Measurements from ENCODE around the gene GTPBP10. TPM values are rescaled to one million over a fixed set of nuclear protein-coding genes. Genes with fewer than 3 reads are reported as not detected.

The GTPBP10 gene, protein sequence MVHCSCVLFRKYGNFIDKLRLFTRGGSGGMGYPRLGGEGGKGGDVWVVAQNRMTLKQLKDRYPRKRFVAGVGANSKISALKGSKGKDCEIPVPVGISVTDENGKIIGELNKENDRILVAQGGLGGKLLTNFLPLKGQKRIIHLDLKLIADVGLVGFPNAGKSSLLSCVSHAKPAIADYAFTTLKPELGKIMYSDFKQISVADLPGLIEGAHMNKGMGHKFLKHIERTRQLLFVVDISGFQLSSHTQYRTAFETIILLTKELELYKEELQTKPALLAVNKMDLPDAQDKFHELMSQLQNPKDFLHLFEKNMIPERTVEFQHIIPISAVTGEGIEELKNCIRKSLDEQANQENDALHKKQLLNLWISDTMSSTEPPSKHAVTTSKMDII
- total RNA-seq (2022; extraction: Qiagen RNA extraction): 25.1 to 29.7 TPM (median 27.3 TPM) in 5 replicates

DNA sequence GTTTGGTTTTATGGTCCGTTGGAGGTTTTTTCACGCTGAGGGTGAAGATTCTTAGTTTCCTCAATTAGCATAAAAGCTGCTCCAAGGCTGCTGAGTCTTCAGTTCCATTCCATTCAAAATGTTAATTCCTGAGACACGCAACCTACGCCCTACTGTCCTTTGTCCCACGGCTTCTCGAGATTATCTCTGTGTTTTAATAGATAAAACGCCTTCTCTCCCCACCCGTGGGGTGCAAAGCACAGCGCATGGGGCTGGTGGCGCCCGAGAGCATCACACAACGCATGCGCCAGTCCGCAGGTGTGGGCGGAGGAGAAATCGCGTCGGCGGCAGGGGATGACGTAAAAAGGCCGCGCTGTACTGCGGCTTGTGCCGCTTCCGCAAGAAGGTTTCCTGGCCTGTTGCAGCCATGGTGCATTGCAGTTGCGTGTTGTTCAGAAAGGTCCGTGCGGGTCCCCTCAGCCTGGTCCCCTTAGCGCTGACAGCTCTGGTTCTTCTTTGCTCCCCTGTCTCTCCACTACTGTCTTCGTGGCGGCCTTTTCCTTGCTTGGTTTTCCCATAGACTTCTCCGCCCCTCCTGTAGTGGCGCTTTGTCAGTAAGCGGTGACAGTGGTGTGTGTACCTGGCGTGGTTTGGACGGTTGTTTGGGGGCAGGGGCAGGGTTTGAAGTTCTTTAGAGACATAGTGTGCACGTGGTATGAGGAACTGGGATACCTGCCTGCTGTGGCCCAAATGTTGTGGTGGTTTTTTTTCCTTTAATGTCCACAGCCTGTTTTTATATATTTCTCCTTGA, at the start of gene GTPBP10:
GTPBP10 (plus strand) TSS at position 381 of the 790 bp plus-strand sequence; CDS start at position 407, 26 bp downstream.

DNA sequence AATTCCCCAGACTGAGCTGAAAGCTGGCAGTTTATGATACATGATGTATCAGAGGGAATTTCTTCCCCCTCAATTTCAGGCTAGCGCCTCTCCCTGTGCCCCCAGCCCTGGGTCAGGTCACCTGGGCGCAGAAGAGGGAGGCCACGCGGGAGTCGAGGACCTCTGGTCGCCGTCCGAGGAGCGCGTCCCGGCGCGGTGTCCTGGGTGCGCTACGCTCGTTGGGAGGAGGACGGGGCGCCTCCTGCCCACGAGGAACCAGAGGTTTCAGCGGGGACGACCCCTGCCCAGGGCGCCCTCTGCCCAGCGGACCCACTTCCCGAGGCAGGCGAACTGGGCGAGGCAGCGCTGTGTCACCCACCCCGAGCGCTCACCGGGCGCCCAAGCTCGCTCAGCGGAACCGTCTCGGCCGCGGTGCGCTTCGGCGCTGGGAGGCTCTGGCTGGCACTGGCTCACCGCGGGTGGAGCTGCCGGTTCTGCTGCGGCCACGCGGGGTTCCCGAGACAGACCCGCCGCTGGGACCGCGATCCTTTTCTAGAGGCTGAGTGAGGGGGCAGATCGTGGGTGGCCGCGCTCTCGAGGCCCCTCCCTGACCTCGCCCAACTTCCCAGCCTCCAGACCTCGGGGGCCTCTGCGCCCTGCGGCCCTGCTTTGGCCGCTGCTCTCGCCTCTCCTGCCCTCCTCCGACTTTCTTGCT, 25.6 kb upstream of the GTPBP10 start, which contains the start of gene FAM237B:
FAM237B (minus strand) TSS at position 504 of the 694 bp plus-strand sequence. CDS start 1,556 bp downstream, outside the sequence.

DNA sequence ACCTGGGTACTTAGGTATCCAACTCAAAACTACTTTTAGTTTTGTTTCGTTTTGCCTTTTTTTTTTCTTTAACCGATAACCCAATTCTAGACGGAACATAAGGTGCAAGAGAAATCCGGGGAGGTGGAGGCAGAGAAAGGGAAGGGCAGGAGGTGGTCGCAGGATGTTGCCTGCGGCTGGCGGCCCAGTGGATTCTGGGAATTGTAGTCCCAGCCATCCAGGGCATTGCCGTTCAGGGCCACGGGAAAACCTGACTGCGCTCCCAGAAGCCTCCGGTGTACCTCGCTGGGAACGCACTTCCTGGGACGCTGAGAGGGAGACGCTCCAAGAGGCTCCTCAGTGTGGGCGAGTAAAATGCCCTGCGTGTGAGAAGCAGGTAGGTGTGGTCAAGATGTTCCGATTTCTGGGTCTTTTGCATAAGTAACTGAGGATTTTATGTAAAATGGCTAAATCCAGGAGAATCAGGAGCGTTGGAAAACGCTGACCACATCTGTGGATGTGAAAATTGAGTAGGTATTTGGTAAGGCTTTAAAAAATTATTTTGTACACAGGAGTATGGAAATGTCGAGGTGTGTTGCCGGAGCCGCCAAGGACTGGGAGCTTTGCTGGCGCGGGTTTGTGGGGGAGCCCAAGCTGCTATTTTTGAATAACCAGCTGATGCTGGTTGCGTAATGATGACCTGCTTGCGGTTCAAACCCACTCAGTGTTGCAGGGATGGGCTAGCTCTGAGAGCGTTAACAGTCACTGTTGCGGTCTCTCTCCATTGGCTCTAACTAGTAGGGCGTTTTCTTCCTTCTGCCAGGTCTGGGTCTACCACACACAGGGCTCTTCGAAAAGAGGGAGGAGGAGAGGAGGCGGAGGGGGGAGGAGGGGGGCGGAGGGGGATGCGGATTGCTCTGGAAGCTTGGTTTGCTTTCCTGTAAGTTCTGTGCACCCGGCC, 56.9 kb downstream of the GTPBP10 start, which contains the start of gene CLDN12:
CLDN12 (plus strand) TSS at position 288 of the 940 bp plus-strand sequence. CDS start 9,216 bp downstream, outside the sequence.

Other genes starting within 250 kb of the GTPBP10 start
- 15.9 to 18.5 TPM (median 16.9 TPM) in 5 replicates for gene STEAP1, start 192.2 kb upstream of the GTPBP10 start, total RNA-seq (2022; extraction: Qiagen RNA extraction)
- 3.0 to 4.2 TPM (median 3.9 TPM) in 5 replicates for gene STEAP2, start 135.0 kb upstream of the GTPBP10 start, total RNA-seq (2022; extraction: Qiagen RNA extraction)
- 1.2 to 2.5 TPM (median 2.0 TPM) in 5 replicates for gene CFAP69, start 101.5 kb upstream of the GTPBP10 start, total RNA-seq (2022; extraction: Qiagen RNA extraction)
- 0.02 to 0.10 TPM (median 0.05 TPM) in 5 replicates for gene FAM237B, start 25.4 kb upstream of the GTPBP10 start, total RNA-seq (2022; extraction: Qiagen RNA extraction)
- 31.5 to 38.0 TPM (median 35.8 TPM) in 5 replicates for gene CLDN12, start 56.7 kb downstream of the GTPBP10 start, total RNA-seq (2022; extraction: Qiagen RNA extraction)
- not detected in 5 replicates for gene PTTG1IP2, start 122.9 kb downstream of the GTPBP10 start, total RNA-seq (2022; extraction: Qiagen RNA extraction)
- gene CDK14, start 249.6 kb downstream of the GTPBP10 start, total RNA-seq (2022; extraction: Qiagen RNA extraction): 0.12 to 0.34 TPM (median 0.23 TPM) in 5 replicates